PC-9 (cell line): ENCODE data around the gene HSD11B1L.

ENCODE experiments used
- EZH2 ChIP-seq: fragments of 200-600 bp; sonication (generic); IDR thresholded peaks from 2 replicates; pipeline ENCODE4 v1.8.0; 2017; ENCODE audit warnings: antibody characterized with exemption, low read depth
- TF ChIP-seq, protein P1 (sequence below): fragments of 200-600 bp; sonication (generic); conservative IDR thresholded peaks from 2 replicates; pipeline ENCODE4 v1.6.1; 2017; ENCODE audit warnings: mixed run types, antibody characterized with exemption, mild to moderate bottlenecking, moderate library complexity

DNA sequence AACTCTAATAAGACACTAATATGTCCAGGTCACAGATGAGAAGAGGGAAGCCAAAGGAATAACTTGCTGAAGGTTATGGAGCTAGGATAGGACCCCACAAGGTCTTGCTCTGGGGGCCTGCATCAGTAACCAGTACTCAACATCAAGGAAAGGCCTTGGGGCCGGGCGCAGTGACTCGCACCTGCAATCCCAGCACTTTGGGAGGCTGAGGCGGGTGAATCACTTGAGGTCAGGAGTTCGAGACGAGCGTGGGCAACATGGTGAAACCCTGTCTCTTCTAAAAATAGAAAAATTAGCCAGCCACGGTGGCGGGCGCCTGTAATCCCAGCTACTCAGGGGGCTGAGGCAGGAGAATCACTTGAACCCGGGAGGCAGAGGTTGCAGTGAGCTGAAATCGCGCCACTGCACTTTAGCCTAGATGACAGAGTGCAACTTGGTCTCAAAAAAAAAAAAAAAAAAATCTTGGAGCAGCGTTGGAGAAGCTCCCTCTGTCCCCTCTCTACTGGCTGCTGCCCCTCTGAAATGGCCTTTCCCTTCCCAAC, 37.3 kb downstream of the HSD11B1L start:
- TF ChIP-seq, protein P1, sequence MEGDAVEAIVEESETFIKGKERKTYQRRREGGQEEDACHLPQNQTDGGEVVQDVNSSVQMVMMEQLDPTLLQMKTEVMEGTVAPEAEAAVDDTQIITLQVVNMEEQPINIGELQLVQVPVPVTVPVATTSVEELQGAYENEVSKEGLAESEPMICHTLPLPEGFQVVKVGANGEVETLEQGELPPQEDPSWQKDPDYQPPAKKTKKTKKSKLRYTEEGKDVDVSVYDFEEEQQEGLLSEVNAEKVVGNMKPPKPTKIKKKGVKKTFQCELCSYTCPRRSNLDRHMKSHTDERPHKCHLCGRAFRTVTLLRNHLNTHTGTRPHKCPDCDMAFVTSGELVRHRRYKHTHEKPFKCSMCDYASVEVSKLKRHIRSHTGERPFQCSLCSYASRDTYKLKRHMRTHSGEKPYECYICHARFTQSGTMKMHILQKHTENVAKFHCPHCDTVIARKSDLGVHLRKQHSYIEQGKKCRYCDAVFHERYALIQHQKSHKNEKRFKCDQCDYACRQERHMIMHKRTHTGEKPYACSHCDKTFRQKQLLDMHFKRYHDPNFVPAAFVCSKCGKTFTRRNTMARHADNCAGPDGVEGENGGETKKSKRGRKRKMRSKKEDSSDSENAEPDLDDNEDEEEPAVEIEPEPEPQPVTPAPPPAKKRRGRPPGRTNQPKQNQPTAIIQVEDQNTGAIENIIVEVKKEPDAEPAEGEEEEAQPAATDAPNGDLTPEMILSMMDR = no peak
- TF ChIP-seq EZH2 = no peak
